Mucosa of descending colon (tissue), 3 donors: Measurements from ENCODE around the gene RBM47. TPM values are rescaled to one million over a fixed set of nuclear protein-coding genes. Genes with fewer than 3 reads are reported as not detected.

Source experiments
- ATAC-seq: fragments of 200-7000 bp; cut with Tn5 transposase; one replicate; pipeline ENCODE4 v1.9.1; 2020; ENCODE audit warnings: mild to moderate bottlenecking, moderate library complexity
- DNase-seq, 3 donors: peaks; one replicate each; pipeline ENCODE4 v3.0.0-alpha.2; 2020
- H3K36me3 ChIP-seq: fragments of 200-600 bp; one replicate; pipeline ENCODE4 v1.8.0; 2021; ENCODE audit warnings: low read depth, mild to moderate bottlenecking
- H3K4me1 ChIP-seq: fragments of 200-600 bp; one replicate; pipeline ENCODE4 v1.8.0; 2021; ENCODE audit warnings: low read depth, mild to moderate bottlenecking
- H3K4me3 ChIP-seq: fragments of 200-600 bp; one replicate; pipeline ENCODE4 v1.8.0; 2021; ENCODE audit warnings: mild to moderate bottlenecking
- H3K9me3 ChIP-seq: fragments of 200-600 bp; one replicate; pipeline ENCODE4 v1.8.0; 2021; ENCODE audit warnings: mild to moderate bottlenecking
- intact Hi-C, 2 donors: fragments of 100-400 bp; cut with DNase I in 1 of 2; cut with micrococcal nuclease in 1 of 2; formaldehyde crosslinking; loops; one replicate each; pipeline versions ENCODE4 v1.11.0 to v1.11.1; 2022; cut with DNase I, micrococcal nuclease
- total RNA-seq, 3 donors: library from RNA; stranded (reverse); fragmentation: NEBNext Ultra II Directional in 2 of 3; extraction: Animal tissue kit (Norgen Biotek cat#: 25700) in 2 of 3; gene quantifications; one replicate each; pipeline versions ENCODE4 v1.2.1 to v1.2.4, GENCODE V29; 2021 to 2023
- TF ChIP-seq, protein P1 (sequence below): fragments of 200-600 bp; IDR thresholded peaks from one replicate; pipeline ENCODE4 v1.8.0; 2022; ENCODE audit warnings: antibody characterized with exemption, mild to moderate bottlenecking
- donor health status: DM: no; HTN: no; CAD: no; lungs with moderate emphysema.
- donor health status: DM: no; HTN: no; CAD: no.
- donor health status: DM: no; HTN: yes; CAD: no.

The RBM47 gene
- total RNA-seq, 3 donors from 2014 or later, result 144 to 309 (median 258) TPM

DNA sequence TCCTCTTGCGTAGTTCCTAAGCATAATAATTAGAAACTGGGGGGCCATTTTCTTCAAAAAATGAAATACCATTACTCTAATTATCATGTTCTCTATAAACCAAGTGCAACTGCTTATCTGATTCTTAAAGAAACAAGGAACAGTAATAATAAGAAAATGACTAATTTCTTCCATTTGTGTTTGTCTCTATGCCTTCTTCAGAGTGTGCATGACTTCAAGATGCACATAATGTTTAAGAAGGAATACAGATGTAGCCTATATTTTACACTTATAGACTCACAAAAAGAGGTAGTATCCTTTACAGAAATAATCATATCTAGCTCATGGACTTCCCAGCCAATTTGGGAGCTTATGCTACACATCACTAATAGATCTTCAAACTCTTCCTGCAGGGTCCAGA is 162.9 kb downstream of the RBM47 start:
- Histone ChIP-seq H3K36me3 (no peaks in the 10 kb centered on the region), H3K9me3 (no peaks in the 10 kb centered on the region), H3K4me1 (no peaks in the 10 kb centered on the region), H3K4me3 (no peak overlapping the region)
- TF ChIP-seq, protein P1, sequence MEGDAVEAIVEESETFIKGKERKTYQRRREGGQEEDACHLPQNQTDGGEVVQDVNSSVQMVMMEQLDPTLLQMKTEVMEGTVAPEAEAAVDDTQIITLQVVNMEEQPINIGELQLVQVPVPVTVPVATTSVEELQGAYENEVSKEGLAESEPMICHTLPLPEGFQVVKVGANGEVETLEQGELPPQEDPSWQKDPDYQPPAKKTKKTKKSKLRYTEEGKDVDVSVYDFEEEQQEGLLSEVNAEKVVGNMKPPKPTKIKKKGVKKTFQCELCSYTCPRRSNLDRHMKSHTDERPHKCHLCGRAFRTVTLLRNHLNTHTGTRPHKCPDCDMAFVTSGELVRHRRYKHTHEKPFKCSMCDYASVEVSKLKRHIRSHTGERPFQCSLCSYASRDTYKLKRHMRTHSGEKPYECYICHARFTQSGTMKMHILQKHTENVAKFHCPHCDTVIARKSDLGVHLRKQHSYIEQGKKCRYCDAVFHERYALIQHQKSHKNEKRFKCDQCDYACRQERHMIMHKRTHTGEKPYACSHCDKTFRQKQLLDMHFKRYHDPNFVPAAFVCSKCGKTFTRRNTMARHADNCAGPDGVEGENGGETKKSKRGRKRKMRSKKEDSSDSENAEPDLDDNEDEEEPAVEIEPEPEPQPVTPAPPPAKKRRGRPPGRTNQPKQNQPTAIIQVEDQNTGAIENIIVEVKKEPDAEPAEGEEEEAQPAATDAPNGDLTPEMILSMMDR, result no peak
- DNase-seq, result no peak
- no peak for ATAC-seq
- intact Hi-C loops, result no loop called here

- no peaks in the 10 kb centered on the region for H3K9me3 ChIP-seq
- H3K36me3 ChIP-seq, result no peaks in the 10 kb centered on the region
- H3K4me3 ChIP-seq, result no peak overlapping the region
- TF ChIP-seq, protein P1, result no peak
- intact Hi-C loops, result no loop called here
- peaks cover 18% of the 10 kb centered on the region for H3K4me1 ChIP-seq
- DNase-seq (no peak), ATAC-seq (peak; percentile 67)
Measured at GRCh38 chr4:40462326-40462725, 167.3 kb downstream of the RBM47 start.

- H3K4me3 ChIP-seq, result no peak overlapping the region
- no peaks in the 10 kb centered on the region for H3K9me3 ChIP-seq
- intact Hi-C loops, result no loop called here
- no peaks in the 10 kb centered on the region for H3K36me3 ChIP-seq
- no peak for ATAC-seq
- DNase-seq, result no peak
- TF ChIP-seq, protein P1, result no peak
- peaks cover 21% of the 10 kb centered on the region for H3K4me1 ChIP-seq
Measured at GRCh38 chr4:40461879-40462278, 167.8 kb downstream of the RBM47 start.

GRCh38 chr4:40461062-40461461 is 168.6 kb downstream of the RBM47 start:
- H3K4me1 ChIP-seq, result peaks cover 21% of the 10 kb centered on the region
- ATAC-seq, result no peak

DNA sequence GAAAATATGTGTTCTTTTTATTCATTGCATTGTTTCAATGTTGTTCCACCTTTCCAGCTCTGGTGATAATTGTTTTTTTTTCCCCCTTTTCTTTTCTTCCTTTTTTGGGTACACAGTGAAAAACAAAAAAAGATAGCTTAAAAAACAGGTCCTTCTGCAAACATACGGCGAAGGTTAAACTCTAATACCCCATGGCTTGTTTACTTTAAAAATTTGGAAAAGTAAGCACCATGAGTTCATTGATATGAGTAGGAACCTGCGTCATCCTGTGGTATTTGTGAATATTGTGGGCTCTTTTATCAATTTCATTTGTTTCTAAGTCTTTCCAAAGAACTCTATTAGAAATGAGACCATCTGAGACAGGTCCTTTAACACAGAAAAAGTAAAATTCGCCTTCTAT is 171.0 kb downstream of the RBM47 start:
- Histone ChIP-seq H3K36me3 (no peaks in the 10 kb centered on the region), H3K4me1 (peaks cover 30% of the 10 kb centered on the region), H3K9me3 (no peaks in the 10 kb centered on the region), H3K4me3 (no peak overlapping the region)
- DNase-seq (no peak), ATAC-seq (no peak)
- intact Hi-C loops, result no loop called here
- TF ChIP-seq, protein P1, result no peak

More at GRCh38 chr4:40461062-40461461, 168.6 kb downstream of the RBM47 start:
- no peaks in the 10 kb centered on the region for H3K36me3 ChIP-seq
- H3K4me3 ChIP-seq, result no peak overlapping the region
- TF ChIP-seq, protein P1, result no peak
- intact Hi-C loops, result no loop called here
- no peak for DNase-seq
- H3K9me3 ChIP-seq, result no peaks in the 10 kb centered on the region

DNA sequence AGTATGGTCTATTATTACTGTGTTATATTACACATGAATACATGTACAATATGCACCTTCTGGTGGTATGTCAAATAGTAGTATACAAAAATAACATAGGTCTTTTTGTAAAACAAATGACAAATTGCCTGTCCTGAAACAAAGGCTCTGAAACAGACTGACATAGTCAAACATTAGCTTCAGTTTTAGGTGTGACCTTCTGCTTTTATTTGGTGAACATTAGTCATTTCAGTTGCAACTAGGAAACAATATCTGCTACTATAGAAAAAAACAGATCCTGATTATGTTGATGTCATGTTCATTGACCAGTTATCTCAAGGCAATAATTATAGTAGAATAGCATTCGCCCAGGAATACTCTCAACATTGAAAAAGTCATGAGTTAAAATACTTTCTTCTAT is 171.6 kb downstream of the RBM47 start:
- TF ChIP-seq, protein P1, result no peak
- intact Hi-C loops, result no loop called here
- Histone ChIP-seq H3K4me1 (peaks cover 30% of the 10 kb centered on the region), H3K4me3 (no peak overlapping the region), H3K36me3 (no peaks in the 10 kb centered on the region), H3K9me3 (no peaks in the 10 kb centered on the region)
- DNase-seq (no peak), ATAC-seq (peak; percentile 71)
